ENCODE data around the gene CLBA1. TPM values are rescaled to one million over a fixed set of nuclear protein-coding genes. Genes with fewer than 3 reads are reported as not detected.

The CLBA1 gene
- total RNA-seq, 2 experiments from 2014 or later = 0.47 to 0.67 TPM

GRCh38 chr14:104966981-104967385, 18.6 kb upstream of the CLBA1 start:
- ChIA-PET CTCF (interaction anchor here (1.0 kb wide), 1 partner anchor 9 kb away, joined by 3 read pairs; no protein-coding TSS in a partner anchor), POLR2A (no interaction called here)
- Mint-ChIP-seq H3K4me1 (ENCODE audit: low read depth) (no peaks in the 10 kb centered on the region), H3K4me3 (no peak overlapping the region), H3K9me3 (no peaks in the 10 kb centered on the region), H3K36me3 (ENCODE audit: low read depth) (no peaks in the 10 kb centered on the region), H3K27me3 (peaks cover 11% of the 10 kb centered on the region), H3K27ac (no peak overlapping the region)
- no peak for DNase-seq
- no peak for TF ChIP-seq CTCF (IDR thresholded peaks at IDR 0.05)
- no peak for ATAC-seq
- intact Hi-C loops (cut with micrococcal nuclease) = no loop called here

GRCh38 chr14:104967386-104968152, 18.0 kb upstream of the CLBA1 start:
- CTCF ChIA-PET = interaction anchor here (1.0 kb wide), 1 partner anchor 9 kb away, joined by 3 read pairs; no protein-coding TSS in a partner anchor
- no peak for DNase-seq
- H3K4me3 Mint-ChIP-seq = no peak overlapping the region

GRCh38 chr14:104968153-104968527, 17.4 kb upstream of the CLBA1 start:
- TF ChIP-seq CTCF (IDR thresholded peaks at IDR 0.05) = no peak
- intact Hi-C loops (cut with micrococcal nuclease) = no loop called here
- Mint-ChIP-seq H3K36me3 (ENCODE audit: low read depth) (no peaks in the 10 kb centered on the region), H3K9me3 (no peaks in the 10 kb centered on the region), H3K4me1 (ENCODE audit: low read depth) (no peaks in the 10 kb centered on the region), H3K27ac (no peak overlapping the region), H3K4me3 (no peak overlapping the region), H3K27me3 (peaks cover 11% of the 10 kb centered on the region)
- ChIA-PET POLR2A (no interaction called here), CTCF (no interaction called here)
- no peak for ATAC-seq
- DNase-seq = no peak

More at GRCh38 chr14:104967386-104968152, 18.0 kb upstream of the CLBA1 start:
- Mint-ChIP-seq H3K9me3 (no peaks in the 10 kb centered on the region), H3K27ac (no peak overlapping the region), H3K4me1 (ENCODE audit: low read depth) (no peaks in the 10 kb centered on the region), H3K27me3 (peaks cover 11% of the 10 kb centered on the region), H3K36me3 (ENCODE audit: low read depth) (no peaks in the 10 kb centered on the region)
- ATAC-seq = no peak
- POLR2A ChIA-PET = no interaction called here
- intact Hi-C loops (cut with micrococcal nuclease) = no loop called here
- no peak for TF ChIP-seq CTCF (IDR thresholded peaks at IDR 0.05)

GRCh38 chr14:104968541-104969401, 16.8 kb upstream of the CLBA1 start:
- H3K9me3 Mint-ChIP-seq = no peaks in the 10 kb centered on the region
- H3K27ac Mint-ChIP-seq = no peak overlapping the region
- no peaks in the 10 kb centered on the region for H3K4me1 Mint-ChIP-seq (ENCODE audit: low read depth)
- POLR2A ChIA-PET = no interaction called here
- ATAC-seq (no peak), DNase-seq (no peak)
- intact Hi-C loops (cut with micrococcal nuclease) = no loop called here
- H3K36me3 Mint-ChIP-seq (ENCODE audit: low read depth) = no peaks in the 10 kb centered on the region
- CTCF ChIA-PET = interaction anchor here (1.9 kb wide), 1 partner anchor 78 kb away, joined by 5 read pairs; no protein-coding TSS in a partner anchor
- TF ChIP-seq CTCF (IDR thresholded peaks at IDR 0.05) = no peak
- H3K27me3 Mint-ChIP-seq = peaks cover 11% of the 10 kb centered on the region
- no peak overlapping the region for H3K4me3 Mint-ChIP-seq

Measured in activated CD8-positive, alpha-beta T cell treated with anti-CD3 and anti-CD28 coated beads for 36 hours (primary cell).